B cell (primary cell): Measurements from ENCODE around the gene UBE2D3. TPM values are rescaled to one million over a fixed set of nuclear protein-coding genes. Genes with fewer than 3 reads are reported as not detected.
A peak's percentile ranks its signal among the peaks of the same experiment; 100 is the strongest.
"Not testable (repeated sequence)": the region's sequence is repeated elsewhere in the genome, so short reads cannot be mapped to it uniquely, and the experiment has no call there.

Experiments used
- ATAC-seq: fragments of 200-7000 bp; cut with Tn5 transposase; one replicate; pipeline ENCODE4 v1.10.0; 2021; ENCODE audit warnings: low read depth, mild to moderate bottlenecking, moderate number of reproducible peaks, moderate library complexity
- CTCF ChIA-PET: fragments of 350-600 bp; sonication (Branson Sonifier 250); formaldehyde crosslinking; loops from one replicate; lab custom pipeline; 2021; ENCODE audit warnings: antibody characterized with exemption, inconsistent platforms; lab: Charles Lee
- POLR2A ChIA-PET: fragments of 350-600 bp; sonication (Branson Sonifier 250); formaldehyde crosslinking; loops from one replicate; lab custom pipeline; 2021; ENCODE audit warnings: antibody characterized with exemption; lab: Charles Lee
- DNase-seq: peaks from one replicate; pipeline ENCODE4 v3.0.0; 2013
- H2AFZ ChIP-seq: 2 replicates; pipeline ENCODE4 v1.6.1; 2012; ENCODE audit warnings: mild to moderate bottlenecking, low read depth, low read length; ENCODE audit not compliant: insufficient read depth, poor library complexity, severe bottlenecking
- H3K27ac ChIP-seq, 2 donors: 1 replicate in 1 of 2; 2 replicates in 1 of 2; pipeline ENCODE4 v1.5.1; 2012 to 2013; ENCODE audit warnings: low read length in 2 of 2, mild to moderate bottlenecking in 2 of 2, moderate library complexity in 1 of 2
- H3K27me3 ChIP-seq, 4 experiments: fragments of 200-600 bp in 1 of 4; sonication (generic) in 1 of 4; replicated peaks in 1 of 4; 1 replicate in 2 of 4; 2 replicates in 2 of 4; pipeline versions ENCODE4 v1.6.1 to v1.7.0; 2013 to 2016; ENCODE audit warnings: low read length in 3 of 4, mild to moderate bottlenecking in 2 of 4, mixed read lengths in 1 of 4, moderate library complexity in 1 of 4; ENCODE audit not compliant: insufficient read depth in 4 of 4, control insufficient read depth in 3 of 4; ENCODE audit errors: control extremely low read depth in 1 of 4
- H3K36me3 ChIP-seq, 2 experiments: replicated peaks in 1 of 2; 1 replicate in 1 of 2; 2 replicates in 1 of 2; pipeline versions ENCODE4 v1.6.1 to v1.7.1; 2013; ENCODE audit warnings: low read length in 1 of 2; ENCODE audit not compliant: insufficient read depth in 2 of 2, control insufficient read depth in 1 of 2; ENCODE audit errors: control extremely low read depth in 1 of 2, extremely low read depth in 1 of 2
- H3K4me1 ChIP-seq, 2 donors: fragments of 200-600 bp in 1 of 2; sonication (generic) in 1 of 2; 1 replicate in 1 of 2; 2 replicates in 1 of 2; pipeline versions ENCODE4 v1.5.1 to v1.6.1; 2013 to 2017; ENCODE audit warnings: low read length in 2 of 2; ENCODE audit not compliant: control insufficient read depth in 2 of 2, insufficient read depth in 2 of 2
- H3K4me2 ChIP-seq: replicated peaks from 2 replicates; pipeline ENCODE3; 2012; ENCODE audit warnings: mild to moderate bottlenecking, low read depth, low read length; ENCODE audit not compliant: poor library complexity, severe bottlenecking
- H3K4me3 ChIP-seq, 5 experiments: fragments of 200-600 bp in 1 of 5; sonication (generic) in 1 of 5; 1 replicate in 3 of 5; 2 replicates in 2 of 5; pipeline versions ENCODE4 v1.5.1 to v1.7.0; 2011 to 2016; ENCODE audit warnings: low read length in 4 of 5, mild to moderate bottlenecking in 4 of 5, low read depth in 2 of 5, control low read depth in 1 of 5, moderate library complexity in 1 of 5; ENCODE audit not compliant: insufficient read depth in 1 of 5; ENCODE audit errors: control extremely low read depth in 1 of 5, extremely low read depth in 1 of 5
- H3K79me2 ChIP-seq: fragments of 200-600 bp; sonication (generic); one replicate; pipeline ENCODE4 v1.6.0; 2016; ENCODE audit warnings: low read length; ENCODE audit not compliant: control insufficient read depth, insufficient read depth
- H3K9ac ChIP-seq: fragments of 200-600 bp; sonication (generic); 2 replicates; pipeline ENCODE4 v1.6.1; 2017; ENCODE audit warnings: mild to moderate bottlenecking, low read length, moderate library complexity
- H3K9me3 ChIP-seq, 3 donors: one replicate each; pipeline versions ENCODE4 v1.6.1 to v1.7.1; 2013; ENCODE audit warnings: low read length in 2 of 3; ENCODE audit not compliant: control insufficient read depth in 2 of 3, insufficient read depth in 1 of 3; ENCODE audit errors: control extremely low read depth in 1 of 3
- H4K20me1 ChIP-seq: 2 replicates; pipeline ENCODE4 v1.6.0; 2012; ENCODE audit warnings: mild to moderate bottlenecking, low read length; ENCODE audit not compliant: insufficient read depth, control insufficient read depth, poor library complexity, severe bottlenecking
- H3K27ac Mint-ChIP-seq: one replicate; pipeline ENCODE4 v1.8.0; 2021; ENCODE audit warnings: mixed read lengths
- H3K27me3 Mint-ChIP-seq: one replicate; pipeline ENCODE4 v1.8.0; 2021; ENCODE audit warnings: mixed read lengths
- H3K4me1 Mint-ChIP-seq: one replicate; pipeline ENCODE4 v1.8.0; 2021; ENCODE audit warnings: mixed read lengths
- H3K4me3 Mint-ChIP-seq: one replicate; pipeline ENCODE4 v1.8.0; 2021; ENCODE audit warnings: mixed read lengths
- H3K9me3 Mint-ChIP-seq: one replicate; pipeline ENCODE4 v1.8.0; 2022; ENCODE audit warnings: mixed read lengths; ENCODE audit not compliant: insufficient read depth
- CTCF ChIP-seq: fragments of 200-600 bp; IDR thresholded peaks from one replicate; pipeline ENCODE4 v1.8.0; 2022; ENCODE audit warnings: antibody characterized with exemption, mild to moderate bottlenecking
- EZH2 ChIP-seq: IDR thresholded peaks from 2 replicates; pipeline ENCODE4 v1.6.1; 2012; ENCODE audit warnings: borderline replicate concordance, low read depth, mild to moderate bottlenecking, moderate library complexity, low read length; ENCODE audit not compliant: insufficient read depth, poor library complexity, severe bottlenecking
- WGBS: methylation state at CpG from one replicate; pipeline ENCODE4 v1.1.5; 2013; ENCODE audit warnings: missing lambda C conversion rate; ENCODE audit not compliant: insufficient coverage; 5-methylcytosine and 5-hydroxymethylcytosine counted together
- intact Hi-C: fragments of 100-400 bp; cut with micrococcal nuclease; formaldehyde crosslinking; loops from one replicate; pipeline ENCODE4 v1.10.0; 2022
- polyA plus RNA-seq: library from polyadenylated mRNA; depleted of rRNA; stranded (reverse); fragments of >200 nt; gene quantifications from 2 replicates; pipeline ENCODE4 v1.2.3, GENCODE V29; 2012
- total RNA-seq, 2 donors: library from RNA; stranded (reverse); fragments of 120-200 nt in 1 of 2; gene quantifications; 1 replicate in 1 of 2; 2 replicates in 1 of 2; pipeline versions ENCODE4 v1.2.3 to v1.2.4, GENCODE V29; 2013 to 2022

The UBE2D3 gene
- total and polyA plus RNA-seq, 2 donors (not counting 1 experiment from before 2014, with no cell fraction given), result 223 to 264 TPM

GRCh38 chr4:102867278-102868152 lies 40.2 kb upstream of the UBE2D3 start:
- POLR2A ChIA-PET, result interaction anchor here (0.6 to 2.8 kb wide), 6 partner anchors 8 to 302 kb away, joined by 3 to 79 read pairs (median 6); partner anchors contain the start of genes MANBA and UBE2D3
- WGBS, result 69% methylated on average over 4 of the region's 12 CpGs
- Histone ChIP-seq H3K4me3 (peak overlapping the region; percentile 75 to 89 (median 84)), H2AFZ (peak overlapping the region; percentile 73), H3K4me1 (peaks cover 18 to 22% of the 10 kb centered on the region in 2 donors), H3K79me2 (peaks cover 79% of the 10 kb centered on the region), H3K9ac (peak overlapping the region; percentile 91), H4K20me1 (no peaks in the 10 kb centered on the region), H3K27ac (peak overlapping the region; percentile 97), H3K9me3 (no peaks in the 10 kb centered on the region), H3K4me2 (peak overlapping the region; percentile 78), H3K27me3 (no peaks in the 10 kb centered on the region), H3K36me3 (no peaks in the 10 kb centered on the region)
- H3K27ac Mint-ChIP-seq, result peak overlapping the region; percentile 97
- H3K9me3 Mint-ChIP-seq, result no peaks in the 10 kb centered on the region
- DNase-seq (peak; percentile 16), ATAC-seq (no peak)
- H3K27me3 Mint-ChIP-seq, result no peaks in the 10 kb centered on the region
- peak overlapping the region; percentile 93 for H3K4me3 Mint-ChIP-seq
- intact Hi-C loops, result loop anchor here (1.0 to 5.0 kb wide), 5 partner anchors 152 to 365 kb away; partner anchors contain the start of genes BDH2, CENPE, NFKB1 and SLC9B1
- TF ChIP-seq EZH2 (no peak), CTCF (no peak)
- CTCF ChIA-PET, result interaction anchor here (0.7 to 1.9 kb wide), 2 partner anchors 39 to 269 kb away, joined by 4 to 20 read pairs; partner anchors contain the start of gene UBE2D3
- peaks cover 42% of the 10 kb centered on the region for H3K4me1 Mint-ChIP-seq

GRCh38 chr4:102865327-102865726 lies 38.0 kb upstream of the UBE2D3 start:
- DNase-seq, H4K20me1 ChIP-seq, H3K27me3 Mint-ChIP-seq, H3K4me2 ChIP-seq, H3K4me3 ChIP-seq, H3K36me3 ChIP-seq, H3K9me3 ChIP-seq, H2AFZ ChIP-seq, H3K27me3 ChIP-seq, CTCF ChIA-PET, POLR2A ChIA-PET, H3K9me3 Mint-ChIP-seq, ATAC-seq, H3K27ac ChIP-seq, H3K9ac ChIP-seq, H3K27ac Mint-ChIP-seq, H3K4me3 Mint-ChIP-seq: not testable (repeated sequence)
- H3K4me1 ChIP-seq, result peaks cover 22 to 24% of the 10 kb centered on the region in 2 donors
- intact Hi-C loops, result loop anchor here (5.0 kb wide), 2 partner anchors 332 to 363 kb away; partner anchors contain the start of genes CENPE and NFKB1
- H3K79me2 ChIP-seq, result peaks cover 64% of the 10 kb centered on the region
- peaks cover 41% of the 10 kb centered on the region for H3K4me1 Mint-ChIP-seq
- WGBS, result no CpG with 5 or more reads among the region's 5 CpGs
